HAP-1 (cell line): ENCODE data around the gene ALLC.
A peak's percentile ranks its signal among the peaks of the same experiment; 100 is the strongest.

Experiments
- DNase-seq, 2 experiments: peaks; one replicate each; pipeline ENCODE4 v3.0.0-alpha.2; 2016 to 2020; ENCODE audit warnings: low spot score in 2 of 2
- H3K27me3 ChIP-seq: fragments of 250-450 bp; sonication (Bioruptor Pico); 2 replicates; pipeline ENCODE4 v1.5.1; 2020; ENCODE audit warnings: low read depth, mild to moderate bottlenecking, moderate library complexity
- H3K36me3 ChIP-seq: fragments of 250-450 bp; sonication (Bioruptor Pico); replicated peaks from 2 replicates; pipeline ENCODE4 v1.5.1; 2020; ENCODE audit warnings: mild to moderate bottlenecking
- H3K4me1 ChIP-seq: fragments of 250-450 bp; sonication (Bioruptor Pico); 2 replicates; pipeline ENCODE4 v1.5.1; 2020; ENCODE audit warnings: mild to moderate bottlenecking
- H3K4me3 ChIP-seq: fragments of 250-450 bp; sonication (Bioruptor Pico); 2 replicates; pipeline ENCODE4 v1.5.1; 2020; ENCODE audit warnings: mild to moderate bottlenecking, moderate library complexity
- H3K9me3 ChIP-seq: fragments of 250-450 bp; sonication (Bioruptor Pico); 2 replicates; pipeline ENCODE4 v1.5.1; 2020; ENCODE audit warnings: mild to moderate bottlenecking, moderate library complexity
- in situ Hi-C: fragments of 300-500 bp; cut with MboI; formaldehyde crosslinking; loops from 3 replicates; pipeline ENCODE4 v1.14.3; 2020; ENCODE audit warnings: low sequenced_read_pairs, inconsistent platforms, mixed read lengths

The ALLC gene

GRCh38 chr2:3648652-3649177, 9.3 kb upstream of the ALLC start:
- Histone ChIP-seq H3K27me3 (no peaks in the 10 kb centered on the region), H3K36me3 (no peaks in the 10 kb centered on the region), H3K4me3 (no peak overlapping the region), H3K9me3 (no peaks in the 10 kb centered on the region), H3K4me1 (peaks cover 2% of the 10 kb centered on the region; the same call in 1 of the 2 replicates)
- no peak for DNase-seq
- in situ Hi-C loops, result no loop called here

GRCh38 chr2:3649581-3649980, 8.4 kb upstream of the ALLC start:
- H3K4me1 ChIP-seq, result peaks cover 2% of the 10 kb centered on the region; the same call in 1 of the 2 replicates
- H3K9me3 ChIP-seq, result no peaks in the 10 kb centered on the region
- H3K36me3 ChIP-seq, result no peaks in the 10 kb centered on the region
- DNase-seq, result no peak
- in situ Hi-C loops, result no loop called here
- H3K4me3 ChIP-seq, result no peak overlapping the region
- H3K27me3 ChIP-seq, result no peaks in the 10 kb centered on the region

DNA sequence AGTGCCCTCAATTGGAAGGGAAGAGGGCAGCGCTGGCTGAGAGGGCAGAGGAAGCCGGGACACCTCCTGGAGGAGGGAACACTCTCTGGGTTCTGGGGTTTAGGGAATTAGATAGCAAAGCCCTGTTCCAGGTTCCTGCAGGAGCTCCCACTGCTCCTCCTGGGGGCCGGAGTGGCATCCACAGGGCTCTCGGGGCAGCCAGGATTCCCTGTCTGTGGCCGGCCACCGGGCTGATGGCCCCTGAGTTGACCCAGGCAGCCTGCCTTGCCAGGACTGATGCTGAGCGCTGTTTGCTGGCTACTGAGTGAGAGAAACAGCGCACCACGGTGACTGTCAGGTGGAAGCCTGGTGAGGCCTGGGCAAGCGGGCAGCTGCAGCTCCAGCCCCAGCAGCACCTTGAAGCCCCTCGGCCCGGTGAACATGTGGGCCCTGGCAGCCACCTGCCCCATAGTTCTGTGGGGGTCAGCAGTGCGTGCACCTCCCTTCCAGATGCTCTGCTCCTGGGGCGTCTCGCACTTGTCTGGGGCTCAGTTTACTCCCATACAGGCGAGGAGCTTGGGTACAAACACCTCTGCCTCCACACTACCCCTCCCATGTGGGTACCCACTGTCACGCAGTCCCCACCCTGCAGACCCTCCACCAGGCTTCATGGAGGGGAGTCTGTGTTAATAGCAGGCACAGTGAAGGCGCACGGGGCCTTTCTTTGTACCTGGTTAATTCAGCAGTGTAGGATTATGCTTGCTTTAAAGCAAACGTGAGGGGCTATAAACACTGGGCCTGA, 7.7 kb upstream of the ALLC start:
- in situ Hi-C loops, result loop anchor here (25.0 kb wide), 1 partner anchor 1538 kb away; no protein-coding TSS in a partner anchor
- Histone ChIP-seq H3K4me3 (no peak overlapping the region), H3K9me3 (no peaks in the 10 kb centered on the region), H3K27me3 (no peaks in the 10 kb centered on the region), H3K4me1 (peaks cover 2% of the 10 kb centered on the region; the same call in 1 of the 2 replicates), H3K36me3 (no peaks in the 10 kb centered on the region)
- no peak for DNase-seq

DNA sequence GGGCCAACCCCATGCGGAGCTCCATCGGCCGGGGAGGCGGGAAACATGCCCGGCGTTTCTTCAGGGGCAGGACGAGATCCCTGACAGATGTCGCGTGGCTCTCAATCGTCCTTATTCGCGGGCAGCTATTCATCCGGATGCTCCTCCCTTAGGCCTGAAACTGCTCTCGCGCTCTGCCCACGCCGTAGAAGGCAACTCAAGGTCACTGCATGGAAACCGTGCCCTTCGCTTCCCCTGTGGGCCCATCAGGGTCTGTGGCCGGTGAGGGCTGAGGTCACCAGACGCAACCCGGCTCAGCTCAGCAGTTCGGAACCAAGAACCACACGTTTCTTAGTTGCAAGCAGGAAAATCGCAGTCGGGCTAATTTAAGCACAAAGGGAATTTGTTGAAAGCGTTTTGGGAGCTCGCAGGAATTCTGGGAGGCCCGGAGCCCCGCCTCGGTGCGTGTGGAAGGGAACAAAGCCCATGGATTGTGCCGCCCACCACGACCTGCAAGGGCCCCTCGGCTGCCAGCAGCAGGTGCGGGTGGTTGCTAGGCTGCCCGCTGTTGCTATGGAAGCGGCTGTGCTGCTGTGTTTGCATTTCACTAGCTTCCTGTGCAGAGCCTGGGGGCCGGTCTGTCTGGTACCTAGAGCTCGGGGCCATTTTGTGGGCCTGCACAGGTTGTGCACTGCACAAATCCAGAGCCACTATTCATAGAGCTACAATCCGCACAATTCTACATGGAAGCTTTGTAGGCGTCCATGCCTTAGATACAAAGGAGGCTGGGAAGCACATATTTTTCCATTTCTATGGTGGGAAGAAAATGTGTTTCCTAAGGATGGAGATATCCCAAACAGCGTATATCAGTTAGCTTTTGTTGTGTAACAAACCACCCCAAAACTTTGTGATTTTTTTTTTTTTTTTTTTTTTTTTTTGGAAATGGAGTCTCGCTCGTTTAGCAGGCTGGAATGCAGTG, 6.0 kb upstream of the ALLC start:
- Histone ChIP-seq H3K36me3 (no peaks in the 10 kb centered on the region), H3K27me3 (no peaks in the 10 kb centered on the region), H3K9me3 (no peaks in the 10 kb centered on the region), H3K4me1 (peaks cover 2% of the 10 kb centered on the region; the same call in 1 of the 2 replicates), H3K4me3 (no peak overlapping the region)
- peak; percentile 40 to 77 for DNase-seq
- in situ Hi-C loops, result loop anchor here (25.0 kb wide), 1 partner anchor 1540 kb away; no protein-coding TSS in a partner anchor

GRCh38 chr2:3652896-3653625, 4.9 kb upstream of the ALLC start:
- Histone ChIP-seq H3K9me3 (no peaks in the 10 kb centered on the region), H3K4me3 (no peak overlapping the region), H3K36me3 (no peaks in the 10 kb centered on the region), H3K4me1 (peaks cover 2% of the 10 kb centered on the region; the same call in 1 of the 2 replicates), H3K27me3 (no peaks in the 10 kb centered on the region)
- in situ Hi-C loops, result loop anchor here (25.0 kb wide), 1 partner anchor 1541 kb away; no protein-coding TSS in a partner anchor
- no peak for DNase-seq

DNA sequence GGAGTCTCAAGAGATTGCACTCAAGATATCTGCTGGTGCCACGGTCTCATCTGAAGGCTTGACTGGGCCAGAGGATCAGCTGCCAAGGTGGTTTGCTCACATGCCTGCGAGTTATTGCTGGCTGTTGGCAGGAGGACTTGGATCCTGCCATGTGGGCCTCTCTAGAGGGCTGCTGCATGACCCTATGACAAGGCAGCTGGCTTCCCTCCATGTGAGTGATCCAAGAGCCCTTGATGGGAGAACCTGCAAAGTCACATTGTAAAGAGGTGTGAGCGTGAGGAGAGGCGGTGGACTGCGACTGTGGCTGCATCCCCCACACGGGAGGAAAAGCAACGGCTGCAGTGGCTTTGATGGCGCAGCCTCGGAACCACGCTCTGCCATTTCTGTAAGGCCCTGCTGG, 4.0 kb upstream of the ALLC start:
- no peaks in the 10 kb centered on the region for H3K27me3 ChIP-seq
- DNase-seq, result no peak
- H3K9me3 ChIP-seq, result no peaks in the 10 kb centered on the region
- H3K4me3 ChIP-seq, result no peak overlapping the region
- no peaks in the 10 kb centered on the region for H3K36me3 ChIP-seq
- peaks cover 2% of the 10 kb centered on the region; the same call in 1 of the 2 replicates for H3K4me1 ChIP-seq
- in situ Hi-C loops, result loop anchor here (25.0 kb wide), 1 partner anchor 1542 kb away; no protein-coding TSS in a partner anchor

DNA sequence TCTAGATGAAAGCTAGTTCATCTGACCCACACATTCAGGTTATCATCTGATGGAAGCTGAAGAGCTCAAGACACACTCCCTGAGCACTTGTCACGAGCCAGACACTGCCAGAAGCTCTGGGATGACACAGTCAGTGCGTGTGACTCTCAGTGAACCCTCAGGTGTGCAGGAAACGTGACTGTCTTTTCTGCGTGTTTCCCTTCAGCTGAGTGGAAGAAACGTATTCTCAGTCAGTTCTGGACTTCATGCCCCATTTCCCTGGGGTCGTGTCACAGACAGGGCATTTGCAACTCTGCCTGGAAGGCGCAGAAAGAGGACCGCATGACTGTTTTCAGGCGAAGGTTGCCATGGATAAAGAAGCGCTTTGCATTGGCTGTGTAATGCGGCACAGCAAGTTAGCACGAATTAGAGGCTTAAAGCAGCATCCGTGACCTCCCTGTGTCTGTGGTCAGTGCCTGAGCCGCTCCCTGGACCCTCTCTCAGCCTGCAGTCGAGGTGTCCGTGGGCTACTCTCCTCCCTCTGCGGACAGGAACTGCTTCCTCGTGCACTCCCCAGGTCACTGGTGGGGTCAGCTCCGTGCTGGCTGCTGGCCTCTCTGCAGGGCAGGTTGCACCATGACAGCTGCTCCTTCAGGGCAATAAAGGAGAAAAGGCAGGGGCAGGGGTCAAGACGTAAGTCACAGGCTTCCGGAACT, 3.3 kb upstream of the ALLC start:
- no peaks in the 10 kb centered on the region for H3K36me3 ChIP-seq
- in situ Hi-C loops, result loop anchor here (25.0 kb wide), 1 partner anchor 1542 kb away; no protein-coding TSS in a partner anchor
- no peak for DNase-seq
- no peak overlapping the region for H3K4me3 ChIP-seq
- no peaks in the 10 kb centered on the region for H3K9me3 ChIP-seq
- H3K27me3 ChIP-seq, result no peaks in the 10 kb centered on the region
- peaks cover 2% of the 10 kb centered on the region; the same call in 1 of the 2 replicates for H3K4me1 ChIP-seq

GRCh38 chr2:3655871-3656761, 1.9 kb upstream of the ALLC start:
- Histone ChIP-seq H3K36me3 (no peaks in the 10 kb centered on the region), H3K4me1 (0 out of 2 replicates have a peak, but pooled peaks cover 2% of the 10 kb centered on the region), H3K4me3 (no peak overlapping the region), H3K27me3 (no peaks in the 10 kb centered on the region), H3K9me3 (no peaks in the 10 kb centered on the region)
- in situ Hi-C loops, result loop anchor here (25.0 kb wide), 1 partner anchor 1544 kb away; no protein-coding TSS in a partner anchor
- DNase-seq, result no peak

GRCh38 chr2:3656762-3657721, 958 bp upstream of the ALLC start:
- in situ Hi-C loops, result loop anchor here (25.0 kb wide), 1 partner anchor 1545 kb away; no protein-coding TSS in a partner anchor
- H3K9me3 ChIP-seq, result no peaks in the 10 kb centered on the region
- no peak overlapping the region for H3K4me3 ChIP-seq
- no peaks in the 10 kb centered on the region for H3K4me1 ChIP-seq
- H3K27me3 ChIP-seq, result no peaks in the 10 kb centered on the region
- no peaks in the 10 kb centered on the region for H3K36me3 ChIP-seq
- no peak for DNase-seq

DNA sequence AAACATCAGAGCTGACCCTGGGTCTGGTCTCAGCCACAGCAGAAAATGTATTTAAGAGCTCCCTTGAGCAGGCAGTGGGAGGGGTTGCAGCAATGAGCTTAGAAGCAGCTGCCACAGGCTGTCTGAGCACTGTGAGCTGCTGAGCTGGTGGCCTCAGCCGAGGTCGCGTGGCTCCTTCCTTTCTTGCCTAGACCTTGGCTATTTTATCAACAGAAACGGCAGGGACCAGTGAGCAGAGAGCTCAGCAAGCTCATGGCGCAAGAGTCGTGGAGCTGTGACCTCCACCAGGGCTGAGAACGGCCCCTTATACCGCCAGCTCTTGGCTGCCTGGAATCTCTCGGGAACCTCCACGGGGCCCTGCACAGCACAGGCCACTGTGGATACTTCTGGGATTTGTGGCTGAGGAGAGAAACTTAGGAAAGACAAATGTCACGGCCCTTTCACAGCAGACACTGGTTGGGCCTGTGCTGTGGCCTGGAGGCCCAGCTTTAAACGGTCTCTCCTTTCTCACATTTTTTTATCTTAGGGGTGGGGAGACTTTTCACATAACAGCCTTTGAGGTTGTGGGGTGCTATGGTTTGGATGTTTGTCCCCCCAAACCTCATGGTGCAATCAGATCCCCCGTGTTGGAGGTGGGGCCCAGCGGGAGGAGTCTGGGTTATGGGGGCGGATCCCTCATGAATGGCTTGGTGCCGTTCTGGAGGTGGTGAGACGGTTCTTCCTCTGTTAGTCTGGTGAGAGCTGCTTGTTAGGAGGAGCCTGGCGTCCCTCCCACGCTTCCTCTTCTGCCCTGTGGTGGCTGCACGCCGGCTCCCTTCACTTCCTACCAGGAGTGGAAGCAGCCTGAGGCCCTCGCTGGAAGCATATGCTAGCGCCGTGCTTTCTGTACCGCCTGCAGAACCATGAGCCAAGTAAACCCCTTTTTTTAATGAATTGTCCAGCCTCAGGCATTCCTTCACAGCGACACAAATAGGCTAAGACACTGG, 1.7 kb downstream of the ALLC start:
- Histone ChIP-seq H3K27me3 (no peaks in the 10 kb centered on the region), H3K36me3 (no peaks in the 10 kb centered on the region), H3K4me1 (no peaks in the 10 kb centered on the region), H3K9me3 (no peaks in the 10 kb centered on the region), H3K4me3 (no peak overlapping the region)
- in situ Hi-C loops, result loop anchor here (25.0 kb wide), 1 partner anchor 1547 kb away; no protein-coding TSS in a partner anchor
- DNase-seq, result no peak
